CD4-positive, alpha-beta T cell treated with Interleukin-6 for 4 hours (primary cell): Measurements from ENCODE around the gene ID3.
"Not testable (repeated sequence)": the region's sequence is repeated elsewhere in the genome, so short reads cannot be mapped to it uniquely, and the experiment has no call there.

ENCODE experiments used
- DNase-seq: peaks from one replicate; pipeline ENCODE4 v3.0.0-alpha.2; 2020; ENCODE audit warnings: mixed read lengths

ID3 gene

GRCh38 chr1:23588749-23589548 lies 29.6 kb upstream of the ID3 start:
- DNase-seq, result no peak

- DNase-seq, result no peak
Observed at GRCh38 chr1:23585321-23586022, 26.2 kb upstream of the ID3 start.

GRCh38 chr1:23583727-23584126 lies 24.4 kb upstream of the ID3 start:
- not testable (repeated sequence) for DNase-seq

GRCh38 chr1:23582820-23583219 lies 23.5 kb upstream of the ID3 start:
- DNase-seq, result no peak

- DNase-seq, result no peak
Observed at GRCh38 chr1:23581219-23581618, 21.9 kb upstream of the ID3 start.

GRCh38 chr1:23578997-23579363 lies 19.7 kb upstream of the ID3 start:
- no peak for DNase-seq

GRCh38 chr1:23578311-23578996 lies 19.2 kb upstream of the ID3 start:
- DNase-seq, result no peak

- peak; percentile 51 for DNase-seq
Observed at GRCh38 chr1:23577056-23578004, 18.0 kb upstream of the ID3 start.

GRCh38 chr1:23576338-23577055 lies 17.2 kb upstream of the ID3 start:
- no peak for DNase-seq

GRCh38 chr1:23575226-23575810 lies 16.0 kb upstream of the ID3 start:
- no peak for DNase-seq

- no peak for DNase-seq
Observed at GRCh38 chr1:23574265-23574754, 15.0 kb upstream of the ID3 start.

- DNase-seq, result no peak
Observed at GRCh38 chr1:23573574-23574182, 14.4 kb upstream of the ID3 start.

- no peak for DNase-seq
Observed at GRCh38 chr1:23571465-23571864, 12.2 kb upstream of the ID3 start.

GRCh38 chr1:23570001-23570691 lies 10.8 kb upstream of the ID3 start:
- DNase-seq, result no peak

GRCh38 chr1:23568608-23569383 lies 9.5 kb upstream of the ID3 start:
- DNase-seq, result no peak

- DNase-seq, result peak; percentile 9
Observed at GRCh38 chr1:23567996-23568607, 8.8 kb upstream of the ID3 start.

- peak; percentile 10 for DNase-seq
Observed at GRCh38 chr1:23567629-23567995, 8.3 kb upstream of the ID3 start.

- no peak for DNase-seq
Observed at GRCh38 chr1:23566304-23566703, 7.0 kb upstream of the ID3 start.

GRCh38 chr1:23565776-23566175 lies 6.5 kb upstream of the ID3 start:
- DNase-seq, result no peak
